Muscle layer of duodenum (tissue), 2 donors: ENCODE measurements around the gene LRRC26.

Experiments
- H3K27ac ChIP-seq: one replicate; pipeline ENCODE4 v1.7.0; 2013; ENCODE audit warnings: mild to moderate bottlenecking, low read length
- H3K27me3 ChIP-seq: one replicate; pipeline ENCODE4 v1.7.0; 2013; ENCODE audit warnings: low read depth, mild to moderate bottlenecking, control low read depth, low read length
- H3K36me3 ChIP-seq, 2 donors: one replicate each; pipeline ENCODE4 v1.7.0; 2013; ENCODE audit warnings: low read length in 2 of 2, control low read depth in 1 of 2, mild to moderate bottlenecking in 1 of 2; ENCODE audit not compliant: insufficient read depth in 2 of 2, control insufficient read depth in 1 of 2
- H3K4me1 ChIP-seq, 2 donors: one replicate each; pipeline ENCODE4 v1.7.0; 2013; ENCODE audit warnings: low read length in 2 of 2, mild to moderate bottlenecking in 2 of 2, control low read depth in 1 of 2, moderate library complexity in 1 of 2; ENCODE audit not compliant: insufficient read depth in 2 of 2, control insufficient read depth in 1 of 2
- H3K4me3 ChIP-seq, 2 donors: one replicate each; pipeline ENCODE4 v1.7.0; 2013; ENCODE audit warnings: low read length in 2 of 2, low read depth in 1 of 2, mild to moderate bottlenecking in 1 of 2
- H3K9me3 ChIP-seq, 2 donors: one replicate each; pipeline ENCODE4 v1.7.0; 2013; ENCODE audit warnings: low read length in 2 of 2, control low read depth in 1 of 2, mild to moderate bottlenecking in 1 of 2; ENCODE audit not compliant: control insufficient read depth in 1 of 2
- donor health status: healthy.

LRRC26 gene

GRCh38 chr9:137189297-137190295 lies 19.7 kb upstream of the LRRC26 start:
- Histone ChIP-seq H3K4me3 (peak overlapping the region; percentile 86 to 100), H3K4me1 (peaks cover 11 to 43% of the 10 kb centered on the region in 2 donors), H3K27me3 (no peaks in the 10 kb centered on the region), H3K9me3 (no peaks in the 10 kb centered on the region), H3K36me3 (peaks cover 9 to 53% of the 10 kb centered on the region in 2 donors), H3K27ac (peak overlapping the region; percentile 71)

- peak within 1 kb of the TSS; percentile 86 to 100 for H3K4me3 ChIP-seq
- H3K4me1 ChIP-seq = peaks cover 11 to 43% of the 10 kb centered on the region in 2 donors
- no peaks in the 10 kb centered on the region for H3K9me3 ChIP-seq
- H3K36me3 ChIP-seq = peaks cover 14 to 62% of the 10 kb centered on the region in 2 donors
- no peaks in the 10 kb centered on the region for H3K27me3 ChIP-seq
- H3K27ac ChIP-seq = peak within 1 kb of the TSS; percentile 71
Measured at GRCh38 chr9:137188490-137189296, 18.8 kb upstream of the LRRC26 start, which contains the start of the genes ANAPC2 and SSNA1. TSS of gene ANAPC2 (minus strand) at chr9:137188560. CDS start at chr9:137188532, 28 bp downstream. TSS of gene SSNA1 (plus strand) at chr9:137188676. CDS start at chr9:137188727, 51 bp downstream.

GRCh38 chr9:137188086-137188489 lies 18.2 kb upstream of the LRRC26 start:
- H3K4me1 ChIP-seq = peaks cover 11 to 43% of the 10 kb centered on the region in 2 donors
- no peaks in the 10 kb centered on the region for H3K27me3 ChIP-seq
- peak overlapping the region; percentile 86 to 100 for H3K4me3 ChIP-seq
- H3K27ac ChIP-seq = peak overlapping the region; percentile 71
- H3K36me3 ChIP-seq = peaks cover 20 to 68% of the 10 kb centered on the region in 2 donors
- H3K9me3 ChIP-seq = no peaks in the 10 kb centered on the region

- H3K36me3 ChIP-seq = peaks cover 22 to 75% of the 10 kb centered on the region in 2 donors
- H3K9me3 ChIP-seq = no peaks in the 10 kb centered on the region
- no peak overlapping the region for H3K27ac ChIP-seq
- peaks cover 11 to 43% of the 10 kb centered on the region in 2 donors for H3K4me1 ChIP-seq
- peak overlapping the region; percentile 86 to 100 for H3K4me3 ChIP-seq
- no peaks in the 10 kb centered on the region for H3K27me3 ChIP-seq
Measured at GRCh38 chr9:137187386-137187785, 17.5 kb upstream of the LRRC26 start.

GRCh38 chr9:137186385-137186784 lies 16.5 kb upstream of the LRRC26 start:
- Histone ChIP-seq H3K9me3 (no peaks in the 10 kb centered on the region), H3K36me3 (peaks cover 22 to 85% of the 10 kb centered on the region in 2 donors), H3K27ac (no peak overlapping the region), H3K4me1 (peaks cover 11 to 43% of the 10 kb centered on the region in 2 donors), H3K4me3 (peak overlapping the region; percentile 86 to 100), H3K27me3 (no peaks in the 10 kb centered on the region)

GRCh38 chr9:137185921-137186320 lies 16.1 kb upstream of the LRRC26 start:
- peaks cover 20 to 86% of the 10 kb centered on the region in 2 donors for H3K36me3 ChIP-seq

GRCh38 chr9:137184881-137185660 lies 15.2 kb upstream of the LRRC26 start:
- Histone ChIP-seq H3K4me3 (no peak overlapping the region), H3K4me1 (peaks cover 11 to 36% of the 10 kb centered on the region in 2 donors), H3K27ac (no peak overlapping the region), H3K9me3 (no peaks in the 10 kb centered on the region), H3K36me3 (peaks cover 23 to 87% of the 10 kb centered on the region in 2 donors), H3K27me3 (no peaks in the 10 kb centered on the region)

More at GRCh38 chr9:137185921-137186320, 16.1 kb upstream of the LRRC26 start:
- Histone ChIP-seq H3K4me3 (no peak overlapping the region), H3K9me3 (no peaks in the 10 kb centered on the region), H3K27ac (no peak overlapping the region), H3K27me3 (no peaks in the 10 kb centered on the region), H3K4me1 (peaks cover 11 to 43% of the 10 kb centered on the region in 2 donors)

- H3K27me3 ChIP-seq = no peaks in the 10 kb centered on the region
- H3K27ac ChIP-seq = no peak overlapping the region
- no peak overlapping the region for H3K4me3 ChIP-seq
- no peaks in the 10 kb centered on the region for H3K9me3 ChIP-seq
- H3K4me1 ChIP-seq = peaks cover 11 to 26% of the 10 kb centered on the region in 2 donors
- peaks cover 28 to 92% of the 10 kb centered on the region in 2 donors for H3K36me3 ChIP-seq
Measured at GRCh38 chr9:137183980-137184595, 14.2 kb upstream of the LRRC26 start.

GRCh38 chr9:137182836-137183235 lies 13.0 kb upstream of the LRRC26 start:
- peaks cover 28 to 94% of the 10 kb centered on the region in 2 donors for H3K36me3 ChIP-seq

GRCh38 chr9:137181680-137182079 lies 11.8 kb upstream of the LRRC26 start:
- H3K4me1 ChIP-seq = peaks cover 1 to 12% of the 10 kb centered on the region in 2 donors
- H3K27me3 ChIP-seq = no peaks in the 10 kb centered on the region
- peaks cover 28 to 100% of the 10 kb centered on the region in 2 donors for H3K36me3 ChIP-seq
- no peaks in the 10 kb centered on the region for H3K9me3 ChIP-seq
- no peak overlapping the region for H3K27ac ChIP-seq
- no peak overlapping the region for H3K4me3 ChIP-seq

More at GRCh38 chr9:137182836-137183235, 13.0 kb upstream of the LRRC26 start:
- Histone ChIP-seq H3K9me3 (no peaks in the 10 kb centered on the region), H3K4me3 (no peak overlapping the region), H3K27me3 (no peaks in the 10 kb centered on the region), H3K27ac (no peak overlapping the region), H3K4me1 (peaks cover 11 to 24% of the 10 kb centered on the region in 2 donors)
